Measurements from ENCODE around the gene CDK19. TPM values are rescaled to one million over a fixed set of nuclear protein-coding genes. Genes with fewer than 3 reads are reported as not detected.

Gene CDK19
- total RNA-seq = 14.6 and 16.9 TPM in 2 replicates

GRCh38 chr6:110815411-110816409 is at the start of gene CDK19:
TSS of gene CDK19 (minus strand) at chr6:110815469. CDS start at chr6:110815136, 333 bp downstream.

Other genes starting within 250 kb of the CDK19 start
- gene AMD1, start 59.3 kb upstream of the CDK19 start, total RNA-seq = 81.2 and 108 TPM in 2 replicates
- 74.4 and 102 TPM in 2 replicates for gene GTF3C6, start 143.2 kb upstream of the CDK19 start, total RNA-seq
- gene RPF2, start 166.6 kb upstream of the CDK19 start, total RNA-seq = 37.8 and 42.5 TPM in 2 replicates

Data from uterine smooth muscle cell (primary cell).